Measurements from ENCODE around the gene LRGUK.

Gene LRGUK

DNA sequence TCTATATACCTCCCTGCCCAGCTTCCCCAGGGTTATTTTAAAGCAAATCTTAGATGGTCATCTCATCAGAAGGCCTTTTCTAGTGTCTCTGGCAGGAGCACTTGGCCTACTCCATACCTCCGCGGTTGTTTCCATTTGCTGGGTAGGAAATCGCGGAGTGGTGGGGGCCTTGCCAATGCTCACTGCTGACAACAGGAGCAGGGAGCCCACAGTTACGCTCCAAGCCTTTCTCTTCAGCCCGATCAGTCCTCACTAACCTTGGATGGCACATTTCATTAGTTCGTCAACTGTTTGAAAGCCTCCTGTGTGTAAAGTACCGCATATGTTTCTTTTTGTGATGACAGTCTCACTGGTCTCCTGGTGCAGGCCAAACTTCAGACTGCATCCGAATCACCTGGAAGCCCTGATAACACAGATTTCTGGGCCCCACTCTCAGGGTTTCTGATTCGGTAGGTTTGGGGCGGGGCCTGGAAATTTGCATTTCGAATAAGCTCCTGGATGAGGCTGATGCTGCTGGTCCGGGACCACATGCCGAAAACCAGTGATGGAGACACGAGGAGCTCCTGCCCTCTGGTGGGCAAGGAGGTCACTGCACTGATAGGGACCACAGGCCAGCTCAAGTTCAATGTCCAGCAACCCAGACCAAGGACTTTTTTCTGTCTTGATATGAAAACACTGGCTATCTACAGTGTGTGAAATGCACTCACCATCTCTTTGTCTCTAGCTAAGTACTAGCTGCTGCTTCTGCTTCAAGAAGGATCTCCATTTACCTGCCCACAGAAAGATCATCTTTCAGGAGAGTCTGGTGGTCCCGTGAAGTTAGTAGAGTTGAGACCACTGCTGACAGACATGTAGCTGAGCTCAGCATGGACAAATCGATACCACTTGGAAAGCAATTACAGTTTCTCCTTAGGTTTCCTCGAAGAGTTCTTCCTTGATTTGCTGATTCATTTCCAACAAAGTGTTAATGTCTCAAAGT lies 14.0 kb downstream of the LRGUK start:
- Histone ChIP-seq H3K4me3 (no peak overlapping the region), H3K9me3 (ENCODE audit: low read depth, low read length) (no peaks in the 10 kb centered on the region), H3K27ac (no peak overlapping the region), H3K36me3 (ENCODE audit: insufficient read depth, low read length) (no peaks in the 10 kb centered on the region), H3K9ac (ENCODE audit: insufficient read length) (no peak overlapping the region)
- no peak for DNase-seq (ENCODE audit: low read depth, low spot score)
- no peak for TF ChIP-seq FOXP2 (optimal IDR thresholded peaks at IDR 0.05; ENCODE audit: control extremely low read depth, extremely low read length, insufficient read depth)
- no peak for TF ChIP-seq POLR2AphosphoS5 (IDR thresholded peaks at IDR 0.05; ENCODE audit: borderline replicate concordance, low read depth, low read length)
- TF ChIP-seq EZH2 (IDR thresholded peaks at IDR 0.05) = no peak

DNA sequence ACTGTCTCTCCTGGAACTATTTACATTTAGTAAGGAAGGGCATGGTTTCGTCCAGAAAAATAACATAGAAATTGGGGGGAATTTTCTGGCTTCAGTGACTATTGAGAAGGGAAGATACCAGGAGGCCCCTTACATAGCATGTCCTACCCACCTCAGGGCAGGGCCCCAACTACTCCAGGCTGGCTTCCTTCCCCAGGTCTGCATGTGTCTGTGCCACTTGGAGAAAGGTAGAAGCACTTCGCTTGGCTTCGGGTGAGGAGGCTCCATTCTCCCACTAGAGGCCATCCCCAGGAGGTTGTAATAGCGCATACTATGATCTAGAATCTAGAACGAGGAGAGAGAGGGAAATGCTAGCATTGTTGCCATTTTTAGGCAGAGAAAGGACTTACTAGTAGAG lies 14.7 kb downstream of the LRGUK start:
- no peak overlapping the region for H3K9ac ChIP-seq (ENCODE audit: insufficient read length)
- DNase-seq (ENCODE audit: low read depth, low spot score) = no peak
- H3K27ac ChIP-seq = no peak overlapping the region

GRCh38 chr7:134153493-134154136 lies 26.5 kb downstream of the LRGUK start:
- Histone ChIP-seq H3K4me3 (no peak overlapping the region), H3K9me3 (ENCODE audit: low read depth, low read length) (no peaks in the 10 kb centered on the region), H3K36me3 (ENCODE audit: insufficient read depth, low read length) (no peaks in the 10 kb centered on the region), H3K9ac (ENCODE audit: insufficient read length) (no peak overlapping the region), H3K27ac (no peak overlapping the region)
- DNase-seq (ENCODE audit: low read depth, low spot score) = no peak
- no peak for TF ChIP-seq POLR2AphosphoS5 (IDR thresholded peaks at IDR 0.05; ENCODE audit: borderline replicate concordance, low read depth, low read length)
- TF ChIP-seq FOXP2 (optimal IDR thresholded peaks at IDR 0.05; ENCODE audit: control extremely low read depth, extremely low read length, insufficient read depth) = no peak
- no peak for TF ChIP-seq EZH2 (IDR thresholded peaks at IDR 0.05)

More for the DNA sequence above, 14.7 kb downstream of the LRGUK start:
- no peaks in the 10 kb centered on the region for H3K36me3 ChIP-seq (ENCODE audit: insufficient read depth, low read length)
- TF ChIP-seq POLR2AphosphoS5 (IDR thresholded peaks at IDR 0.05; ENCODE audit: borderline replicate concordance, low read depth, low read length) = no peak
- no peak for TF ChIP-seq EZH2 (IDR thresholded peaks at IDR 0.05)
- no peak for TF ChIP-seq FOXP2 (optimal IDR thresholded peaks at IDR 0.05; ENCODE audit: control extremely low read depth, extremely low read length, insufficient read depth)
- no peak overlapping the region for H3K4me3 ChIP-seq
- H3K9me3 ChIP-seq (ENCODE audit: low read depth, low read length) = no peaks in the 10 kb centered on the region

DNA sequence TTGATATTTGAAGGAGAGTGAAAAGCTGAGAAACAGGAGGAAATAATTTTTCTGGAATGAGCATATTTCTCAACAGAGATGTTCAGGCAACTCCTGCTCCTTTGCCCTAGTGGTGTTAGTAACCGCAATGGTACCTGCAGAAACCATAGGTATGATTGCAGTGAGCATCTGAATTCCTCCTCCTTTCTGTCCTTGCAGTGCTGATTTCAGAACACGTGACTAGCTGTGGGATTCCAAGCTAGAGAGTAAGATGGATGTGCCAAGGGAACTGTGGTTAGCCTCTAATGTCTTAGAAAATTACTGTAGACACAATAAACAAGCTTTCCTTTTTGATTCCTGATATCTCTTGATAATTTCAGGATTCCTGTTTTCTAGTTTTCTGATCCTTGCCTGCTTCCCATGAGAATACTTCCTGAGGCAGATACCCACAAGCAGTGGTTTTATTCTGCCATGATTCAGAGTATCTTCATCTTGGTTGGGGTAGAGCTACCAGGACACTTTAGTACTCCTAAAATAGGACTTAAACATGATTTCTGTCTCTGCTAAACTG lies 27.5 kb downstream of the LRGUK start:
- no peak overlapping the region for H3K27ac ChIP-seq
- no peak overlapping the region for H3K4me3 ChIP-seq
- no peaks in the 10 kb centered on the region for H3K9me3 ChIP-seq (ENCODE audit: low read depth, low read length)
- no peak for DNase-seq (ENCODE audit: low read depth, low spot score)
- H3K9ac ChIP-seq (ENCODE audit: insufficient read length) = no peak overlapping the region
- no peaks in the 10 kb centered on the region for H3K36me3 ChIP-seq (ENCODE audit: insufficient read depth, low read length)
- TF ChIP-seq FOXP2 (optimal IDR thresholded peaks at IDR 0.05; ENCODE audit: control extremely low read depth, extremely low read length, insufficient read depth) (no peak), EZH2 (IDR thresholded peaks at IDR 0.05) (no peak), POLR2AphosphoS5 (IDR thresholded peaks at IDR 0.05; ENCODE audit: borderline replicate concordance, low read depth, low read length) (no peak)

GRCh38 chr7:134155206-134155605 lies 28.1 kb downstream of the LRGUK start:
- Histone ChIP-seq H3K9ac (ENCODE audit: insufficient read length) (no peak overlapping the region), H3K36me3 (ENCODE audit: insufficient read depth, low read length) (no peaks in the 10 kb centered on the region), H3K9me3 (ENCODE audit: low read depth, low read length) (no peaks in the 10 kb centered on the region), H3K27ac (no peak overlapping the region), H3K4me3 (no peak overlapping the region)
- no peak for TF ChIP-seq FOXP2 (optimal IDR thresholded peaks at IDR 0.05; ENCODE audit: control extremely low read depth, extremely low read length, insufficient read depth)
- no peak for TF ChIP-seq POLR2AphosphoS5 (IDR thresholded peaks at IDR 0.05; ENCODE audit: borderline replicate concordance, low read depth, low read length)
- no peak for DNase-seq (ENCODE audit: low read depth, low spot score)

DNA sequence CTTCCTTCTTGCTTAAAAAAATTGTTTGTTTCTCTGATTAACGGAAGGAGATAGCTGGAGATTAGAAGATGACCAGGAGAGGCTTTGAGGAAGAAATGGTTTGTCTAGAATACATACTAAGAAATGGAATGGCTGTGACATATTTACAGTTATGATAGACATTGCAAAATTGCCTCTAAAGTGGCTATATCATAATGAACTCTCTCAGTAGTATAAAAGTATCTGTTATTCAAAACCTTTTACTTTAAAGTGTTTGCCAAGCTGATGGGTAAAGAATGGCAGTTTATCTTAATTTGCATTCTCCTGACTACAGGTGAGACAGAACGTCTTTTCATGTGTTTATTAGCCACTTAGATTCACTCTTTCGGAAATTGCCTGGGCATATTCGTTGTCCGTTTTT lies 28.7 kb downstream of the LRGUK start:
- Histone ChIP-seq H3K4me3 (no peak overlapping the region), H3K9me3 (ENCODE audit: low read depth, low read length) (no peaks in the 10 kb centered on the region), H3K36me3 (ENCODE audit: insufficient read depth, low read length) (no peaks in the 10 kb centered on the region), H3K27ac (no peak overlapping the region), H3K9ac (ENCODE audit: insufficient read length) (no peak overlapping the region)
- no peak for DNase-seq (ENCODE audit: low read depth, low spot score)
- TF ChIP-seq FOXP2 (optimal IDR thresholded peaks at IDR 0.05; ENCODE audit: control extremely low read depth, extremely low read length, insufficient read depth) (no peak), POLR2AphosphoS5 (IDR thresholded peaks at IDR 0.05; ENCODE audit: borderline replicate concordance, low read depth, low read length) (no peak), EZH2 (IDR thresholded peaks at IDR 0.05) (no peak)

GRCh38 chr7:134165252-134165651 lies 38.1 kb downstream of the LRGUK start:
- Histone ChIP-seq H3K27ac (no peak overlapping the region), H3K9me3 (ENCODE audit: low read depth, low read length) (no peaks in the 10 kb centered on the region), H3K36me3 (ENCODE audit: insufficient read depth, low read length) (no peaks in the 10 kb centered on the region), H3K4me3 (no peak overlapping the region), H3K9ac (ENCODE audit: insufficient read length) (no peak overlapping the region)
- no peak for DNase-seq (ENCODE audit: low read depth, low spot score)
- no peak for TF ChIP-seq EZH2 (IDR thresholded peaks at IDR 0.05)
- TF ChIP-seq POLR2AphosphoS5 (IDR thresholded peaks at IDR 0.05; ENCODE audit: borderline replicate concordance, low read depth, low read length) = no peak
- no peak for TF ChIP-seq FOXP2 (optimal IDR thresholded peaks at IDR 0.05; ENCODE audit: control extremely low read depth, extremely low read length, insufficient read depth)

GRCh38 chr7:134167250-134167649 lies 40.1 kb downstream of the LRGUK start:
- H3K9ac ChIP-seq (ENCODE audit: insufficient read length) = no peak overlapping the region
- no peak overlapping the region for H3K27ac ChIP-seq
- no peak for TF ChIP-seq FOXP2 (optimal IDR thresholded peaks at IDR 0.05; ENCODE audit: control extremely low read depth, extremely low read length, insufficient read depth)
- no peak for TF ChIP-seq POLR2AphosphoS5 (IDR thresholded peaks at IDR 0.05; ENCODE audit: borderline replicate concordance, low read depth, low read length)
- TF ChIP-seq EZH2 (IDR thresholded peaks at IDR 0.05) = no peak
- no peaks in the 10 kb centered on the region for H3K9me3 ChIP-seq (ENCODE audit: low read depth, low read length)
- no peaks in the 10 kb centered on the region for H3K36me3 ChIP-seq (ENCODE audit: insufficient read depth, low read length)
- H3K4me3 ChIP-seq = no peak overlapping the region
- DNase-seq (ENCODE audit: low read depth, low spot score) = no peak
